HG03457 (cell line): ENCODE measurements around the gene PRR4.

ENCODE experiments used
- ATAC-seq: cut with Tn5 transposase; IDR thresholded peaks from one replicate; pipeline ENCODE4 v1.9.1; 2021; ENCODE audit warnings: moderate number of reproducible peaks; ENCODE audit not compliant: unreplicated experiment

PRR4 gene, protein sequence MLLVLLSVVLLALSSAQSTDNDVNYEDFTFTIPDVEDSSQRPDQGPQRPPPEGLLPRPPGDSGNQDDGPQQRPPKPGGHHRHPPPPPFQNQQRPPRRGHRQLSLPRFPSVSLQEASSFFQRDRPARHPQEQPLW

DNA sequence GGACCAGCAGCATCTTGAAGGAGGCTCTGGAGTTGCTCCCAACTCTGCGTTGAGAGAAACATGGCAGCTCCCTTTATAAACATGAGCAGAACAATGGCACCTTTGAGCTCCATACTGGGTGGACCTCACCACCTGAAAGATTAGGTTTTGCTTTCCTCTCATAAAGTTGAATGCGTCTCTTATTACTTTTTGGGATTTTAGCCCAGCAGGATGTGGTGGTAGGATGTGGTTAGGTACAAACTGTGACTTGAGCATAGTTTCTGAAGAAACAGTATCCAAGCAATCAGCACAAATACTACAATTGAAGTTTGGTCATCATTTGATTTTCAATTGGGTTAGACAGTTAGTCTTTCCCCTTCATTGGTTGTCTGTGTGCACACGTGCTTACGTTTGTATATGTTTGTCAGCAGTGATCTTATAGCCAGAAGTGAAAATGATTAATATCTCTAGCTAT is at the start of gene PRR4:
Gene PRR4 (minus strand): TSS at position 51 of the 454 bp plus-strand sequence. CDS start 38 bp downstream, at position 13.
- no peak for ATAC-seq

DNA sequence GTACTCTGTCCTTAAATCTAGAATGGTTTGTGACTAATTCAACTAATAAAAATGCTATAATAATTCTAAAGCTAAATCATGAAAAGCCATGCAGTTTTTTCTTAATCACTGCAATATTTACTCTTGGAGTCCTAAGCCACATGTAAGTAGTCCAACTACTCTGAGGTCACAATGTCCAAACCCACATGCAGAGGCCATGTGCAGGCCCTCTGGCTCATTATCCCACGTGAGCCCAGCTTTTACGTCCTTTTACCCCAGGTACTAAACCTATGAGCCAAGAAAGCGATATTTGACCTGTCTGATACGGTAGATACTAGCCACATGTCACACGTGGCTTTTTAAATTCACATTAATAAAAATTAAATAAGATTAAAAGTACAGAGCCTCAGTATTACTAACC is 47.6 kb upstream of the PRR4 start:
- no peak for ATAC-seq

DNA sequence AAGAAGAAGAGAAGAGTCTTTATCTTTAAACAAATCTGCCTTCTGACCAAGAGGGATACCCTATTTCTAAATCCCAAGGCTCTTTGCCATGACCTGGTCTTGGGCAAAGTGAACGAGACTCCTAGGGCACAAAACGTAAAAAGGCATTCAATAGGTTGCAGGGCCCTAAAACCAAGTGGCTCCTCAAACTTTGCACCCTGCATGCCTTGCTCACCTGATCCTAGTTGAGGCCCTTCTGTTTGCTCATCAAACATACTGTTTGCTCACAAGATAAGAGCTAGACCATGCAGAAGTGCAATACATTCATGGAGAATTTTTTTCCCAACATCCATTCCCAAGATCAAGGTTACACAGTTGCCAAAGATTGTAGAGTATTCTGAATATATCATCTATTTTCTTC is 42.7 kb upstream of the PRR4 start:
- ATAC-seq: no peak

DNA sequence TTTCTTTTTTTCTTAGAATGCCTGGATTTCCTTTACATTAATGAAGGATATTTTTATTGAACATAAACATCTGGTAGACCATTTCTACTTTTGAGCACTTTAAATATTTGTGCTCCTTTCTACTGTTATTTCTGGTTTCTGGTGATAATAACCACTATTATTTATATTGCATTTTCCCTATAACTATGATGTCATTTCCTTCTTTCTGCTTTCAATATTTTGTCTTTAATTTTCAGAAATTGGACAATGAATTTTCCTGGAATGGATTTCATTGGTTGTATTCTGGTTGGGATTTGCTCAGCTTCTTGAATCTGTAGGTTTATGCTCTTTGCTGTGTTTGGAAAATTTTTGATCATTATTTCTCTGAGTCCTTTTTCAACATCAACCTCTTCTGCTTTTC is 40.0 kb upstream of the PRR4 start:
- ATAC-seq: no peak

DNA sequence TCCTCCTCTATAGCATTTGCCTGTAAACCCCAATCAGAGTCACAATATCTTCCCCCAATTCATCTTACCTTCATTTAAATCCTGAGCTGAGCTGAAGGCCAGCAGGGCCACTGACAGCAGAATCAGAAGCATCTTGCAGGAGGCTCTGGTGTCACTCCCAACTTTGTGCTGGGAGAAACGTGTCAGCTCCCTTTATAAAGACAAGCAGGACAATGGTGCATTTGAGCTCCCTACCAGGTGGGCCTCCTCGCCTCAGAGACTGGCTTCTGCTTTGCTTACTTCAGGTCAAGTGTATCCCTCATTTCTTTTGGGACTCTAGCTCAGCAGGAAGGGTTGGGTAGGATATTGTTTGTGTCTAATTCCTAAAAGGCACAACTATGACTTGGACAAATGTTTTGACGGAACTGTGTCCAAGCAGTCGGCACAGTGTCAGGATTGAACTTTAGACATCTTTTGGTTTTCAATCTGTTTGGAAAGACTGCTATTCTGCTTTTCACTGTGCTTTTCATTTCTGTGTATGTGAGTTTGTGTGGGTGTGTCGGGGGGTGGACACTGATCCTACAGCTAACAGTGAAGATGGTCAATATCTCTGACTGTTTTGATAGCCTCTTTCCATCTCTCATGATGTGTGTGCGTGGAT is 34.9 kb upstream of the PRR4 start, which contains the start of gene PRH1:
Gene PRH1 (minus strand): TSS at position 170 of the 640 bp plus-strand sequence. CDS start 38 bp downstream, at position 132.
- ATAC-seq: no peak

DNA sequence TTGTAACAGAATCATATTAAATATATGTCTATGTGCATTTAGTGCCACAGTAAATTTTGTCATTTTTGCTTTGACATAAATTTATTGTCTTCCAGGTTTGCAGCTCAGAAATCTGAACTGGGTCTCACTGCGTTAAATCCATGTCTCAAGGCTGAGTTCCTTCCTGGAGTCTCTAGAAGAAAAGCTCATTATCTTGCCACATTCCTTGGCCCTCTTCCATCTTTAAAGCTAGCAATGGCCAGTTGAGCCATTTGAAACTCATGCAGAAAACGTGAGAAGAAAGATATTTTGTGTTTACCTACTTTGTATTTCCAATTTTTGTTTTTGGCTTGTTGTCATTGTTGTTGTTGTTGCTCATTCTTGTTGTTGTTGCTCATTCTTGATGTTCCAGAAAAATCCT is 24.1 kb upstream of the PRR4 start:
- ATAC-seq: no peak

DNA sequence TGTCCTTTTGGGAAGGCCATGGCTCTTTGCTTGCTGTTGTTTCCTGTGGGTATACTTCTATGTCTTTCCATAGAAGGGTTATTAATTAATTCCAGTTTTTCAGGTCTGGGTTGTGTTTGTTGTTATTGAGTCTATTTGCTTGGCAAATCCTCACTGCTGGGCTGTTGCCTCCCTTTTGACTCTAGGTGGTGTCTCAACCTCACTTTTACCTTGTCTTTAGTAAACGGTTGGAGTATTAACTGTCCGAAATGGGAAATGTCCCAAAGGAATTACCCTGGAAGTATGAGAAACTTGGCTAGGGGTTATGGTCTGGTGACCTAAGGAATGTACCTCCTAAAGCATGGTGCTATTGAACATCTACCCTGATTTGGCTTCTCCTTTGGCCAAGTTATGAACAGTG is 18.1 kb upstream of the PRR4 start:
- ATAC-seq: no peak

DNA sequence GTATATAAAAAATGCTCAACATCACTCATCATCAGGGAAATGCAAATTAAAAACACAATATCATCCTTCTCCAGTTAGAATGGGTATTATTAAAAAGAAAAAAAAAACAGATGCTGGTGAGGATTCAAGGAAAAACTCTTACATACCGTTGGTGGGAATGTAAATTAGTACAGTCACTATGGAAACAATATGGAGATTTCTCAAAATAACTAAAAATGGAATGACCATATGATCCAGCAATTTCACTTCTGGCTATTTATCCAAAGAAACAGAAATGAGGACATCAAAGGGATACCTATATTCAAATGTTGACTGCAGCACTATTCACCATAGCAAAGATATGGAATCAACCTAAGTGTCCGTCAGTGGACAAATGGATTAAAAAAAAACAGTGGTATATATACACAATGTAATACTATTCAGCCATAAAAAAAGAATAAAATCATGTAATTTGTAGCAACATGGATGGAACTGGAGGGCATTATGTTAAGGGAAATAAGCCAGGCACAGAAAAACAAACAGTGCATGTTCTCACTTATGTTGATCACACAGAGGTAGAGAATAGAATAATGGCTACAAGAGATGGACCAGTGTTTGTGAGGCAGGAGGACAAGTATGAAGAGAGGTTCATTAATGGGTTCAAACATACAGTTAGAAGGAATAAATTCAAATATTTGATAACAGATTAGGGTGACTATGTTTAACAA is 14.4 kb upstream of the PRR4 start:
- ATAC-seq: no peak

DNA sequence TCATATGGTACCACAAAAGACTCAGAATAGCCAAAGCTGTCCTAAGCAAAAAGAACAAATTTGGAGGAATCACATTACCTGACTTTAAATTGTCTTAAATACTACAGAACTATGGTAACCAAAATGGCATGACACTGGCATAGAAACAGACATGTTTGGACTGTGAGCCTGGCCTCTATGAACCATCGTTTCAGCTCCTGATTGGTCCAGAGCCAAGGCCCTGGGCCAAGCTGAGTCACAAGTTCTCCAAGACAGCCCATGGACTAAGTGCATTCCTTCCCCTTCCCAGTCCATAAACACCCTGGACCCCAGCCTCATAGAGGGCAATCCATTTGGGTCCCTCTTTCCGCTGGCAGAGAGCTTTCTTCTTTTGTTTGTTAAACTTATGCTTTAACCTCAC is 12.1 kb upstream of the PRR4 start:
- ATAC-seq: no peak

DNA sequence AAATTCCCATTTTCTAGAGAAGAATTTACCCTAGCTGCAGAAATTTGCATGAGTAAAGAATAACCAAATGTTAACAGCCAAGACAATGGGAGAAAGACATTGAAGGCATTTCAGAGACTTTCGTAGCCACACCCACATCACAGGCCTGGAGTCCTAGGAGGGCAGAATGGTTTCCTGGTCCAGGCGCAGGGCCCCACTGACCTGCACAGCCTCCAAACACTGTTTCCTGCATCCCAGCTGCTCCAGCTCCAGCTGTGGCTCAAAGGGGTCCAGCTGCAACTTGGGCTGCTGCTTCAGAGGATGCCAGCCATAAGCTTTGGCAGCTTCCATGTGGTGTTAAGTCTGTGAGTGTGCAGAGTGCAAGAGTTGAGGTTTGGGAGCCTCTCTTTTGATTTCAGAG is 6.5 kb upstream of the PRR4 start:
- ATAC-seq: no peak

DNA sequence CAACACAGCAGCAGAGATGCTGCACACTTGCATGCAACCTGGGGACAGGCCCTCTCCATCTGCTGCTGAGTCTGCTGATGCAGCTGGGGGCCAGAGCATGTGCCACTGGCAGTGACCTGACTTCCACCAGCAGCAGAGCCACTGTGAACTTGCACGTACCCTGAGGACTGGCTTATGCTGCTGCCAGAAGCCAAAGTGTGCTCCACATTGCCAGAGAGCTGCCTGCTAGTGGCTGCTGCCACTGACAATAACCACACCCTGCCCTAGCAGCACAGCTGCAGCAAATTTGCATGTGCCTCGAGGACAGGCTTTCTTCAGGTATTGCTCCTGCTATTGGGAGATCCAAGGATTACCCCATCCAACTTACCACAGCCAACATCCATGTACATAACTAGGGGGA is 4.5 kb upstream of the PRR4 start:
- no peak for ATAC-seq

DNA sequence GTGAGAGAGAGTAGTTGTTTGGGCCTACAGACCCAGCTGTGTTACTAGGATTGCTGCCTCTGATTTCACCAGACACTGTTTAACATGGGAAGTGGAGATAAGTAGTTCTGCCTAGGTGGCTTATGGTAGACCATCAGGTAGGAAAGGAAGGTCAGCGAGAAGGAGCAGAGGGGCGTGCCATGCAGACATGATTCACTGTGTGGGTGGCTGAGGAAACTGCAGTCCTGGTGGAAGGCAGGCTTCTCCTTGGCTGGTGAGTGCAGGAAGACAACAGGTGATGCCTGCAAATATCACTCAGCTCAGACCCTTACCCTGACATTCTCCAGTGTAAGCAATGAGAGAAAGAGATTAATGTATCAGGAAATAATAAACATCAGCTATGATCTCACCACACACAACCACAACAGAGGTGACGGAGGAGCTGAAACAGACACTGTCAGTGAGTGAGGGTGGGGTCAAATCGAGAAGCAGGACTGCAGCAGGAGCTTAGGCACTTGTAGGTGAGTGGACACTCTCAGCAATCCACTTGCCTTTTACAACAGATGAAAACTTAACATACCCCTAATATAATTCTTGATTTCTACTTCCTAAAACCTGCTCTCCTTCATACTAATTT is 2.1 kb upstream of the PRR4 start:
- ATAC-seq: no peak

DNA sequence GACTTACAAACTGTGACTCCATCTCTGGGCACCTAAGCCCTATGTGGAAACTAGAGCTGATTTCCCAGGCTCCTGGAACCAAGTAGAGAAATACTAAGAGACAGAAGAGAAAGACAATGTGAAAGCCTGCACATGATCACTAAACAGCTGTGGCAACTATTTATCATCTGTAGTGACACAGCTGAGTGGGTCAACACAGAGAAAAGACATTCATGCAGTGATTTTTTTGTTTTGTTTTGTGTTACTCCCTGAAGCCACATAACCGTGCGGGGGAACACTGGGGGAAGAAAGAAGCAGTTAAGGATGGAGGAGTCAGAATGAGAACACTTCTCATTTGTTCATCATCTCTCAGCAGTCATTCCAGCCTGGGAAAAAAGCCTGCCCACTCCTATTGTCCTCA is 1.5 kb downstream of the PRR4 start:
- ATAC-seq: no peak

DNA sequence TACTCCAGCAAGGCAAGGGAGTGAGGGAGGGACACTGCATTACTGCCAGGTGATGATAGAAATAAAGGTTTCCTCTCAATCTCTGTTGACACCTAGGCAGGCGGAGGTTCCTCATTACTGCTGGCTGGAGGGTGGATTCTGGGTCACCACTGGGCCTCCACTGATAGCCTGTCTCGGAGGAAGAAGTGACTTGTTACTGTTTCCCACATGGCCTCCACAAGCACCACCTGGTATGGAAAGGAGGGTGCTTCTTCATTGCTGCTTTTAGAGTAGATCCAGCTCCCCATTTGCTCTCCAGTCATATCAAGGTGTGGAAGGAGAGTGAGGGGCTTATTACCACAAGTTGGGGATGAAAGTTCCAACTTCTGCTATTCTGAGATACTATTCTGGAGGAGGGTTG is 6.4 kb downstream of the PRR4 start:
- no peak for ATAC-seq

DNA sequence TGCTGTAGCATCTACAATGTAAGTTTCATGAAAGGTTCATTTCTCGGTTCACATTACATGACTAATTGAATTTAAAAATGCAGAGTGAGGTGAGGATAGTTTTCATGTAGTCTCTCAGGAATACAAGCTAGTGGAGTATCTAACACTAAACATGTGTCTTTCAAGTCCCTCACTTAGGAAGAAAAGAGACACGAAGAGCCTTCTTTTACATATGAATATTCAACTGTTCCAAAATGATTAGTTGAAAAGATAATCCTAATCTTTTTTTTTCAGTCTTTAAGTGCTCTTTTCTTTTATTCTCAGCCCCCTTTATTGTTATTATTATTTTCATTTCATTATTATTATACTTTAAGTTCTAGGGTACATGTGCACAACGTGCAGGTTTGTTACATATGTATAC is 10.8 kb downstream of the PRR4 start:
- ATAC-seq: no peak

DNA sequence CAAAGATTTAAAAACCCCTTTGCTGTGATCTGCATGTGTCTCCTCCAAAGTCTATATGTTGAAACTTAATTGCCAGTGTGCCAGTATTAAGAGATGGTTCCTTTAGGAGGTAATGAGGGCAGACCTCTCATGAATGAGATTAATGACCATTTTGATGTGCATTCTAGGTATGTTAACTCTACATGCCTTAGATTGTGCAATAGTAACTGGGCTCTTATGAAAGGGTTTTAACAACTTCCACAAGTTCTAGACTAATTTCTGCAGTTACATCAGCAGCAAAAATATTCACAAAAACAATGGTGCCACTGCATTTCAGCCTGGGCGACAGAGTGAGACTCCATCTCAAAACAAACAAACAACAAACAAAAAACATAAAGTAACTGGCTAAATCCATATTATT is 19.3 kb downstream of the PRR4 start:
- ATAC-seq: no peak

DNA sequence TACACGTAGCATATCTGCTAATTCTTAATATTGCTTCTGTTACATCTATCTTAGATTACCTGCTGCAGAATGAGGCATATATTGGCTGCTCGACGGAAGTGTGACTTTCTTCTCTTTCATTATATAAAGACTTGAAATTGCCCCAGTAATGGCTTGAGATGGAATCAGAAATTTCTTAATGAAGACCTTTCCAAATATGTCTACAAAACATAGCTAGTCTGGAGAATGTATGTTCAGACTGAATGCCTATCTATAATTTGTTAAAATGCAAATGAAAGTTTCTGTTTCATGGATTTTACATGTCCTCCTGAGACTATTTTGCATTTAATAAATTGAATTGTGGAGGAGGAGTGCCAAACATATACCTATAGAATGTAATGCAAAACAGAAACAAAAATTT is 23.0 kb downstream of the PRR4 start, which contains the start of gene TAS2R10:
Gene TAS2R10 (minus strand): TSS at position 101 of the 400 bp plus-strand sequence. CDS start 89 bp downstream, at position 12.
- no peak for ATAC-seq

DNA sequence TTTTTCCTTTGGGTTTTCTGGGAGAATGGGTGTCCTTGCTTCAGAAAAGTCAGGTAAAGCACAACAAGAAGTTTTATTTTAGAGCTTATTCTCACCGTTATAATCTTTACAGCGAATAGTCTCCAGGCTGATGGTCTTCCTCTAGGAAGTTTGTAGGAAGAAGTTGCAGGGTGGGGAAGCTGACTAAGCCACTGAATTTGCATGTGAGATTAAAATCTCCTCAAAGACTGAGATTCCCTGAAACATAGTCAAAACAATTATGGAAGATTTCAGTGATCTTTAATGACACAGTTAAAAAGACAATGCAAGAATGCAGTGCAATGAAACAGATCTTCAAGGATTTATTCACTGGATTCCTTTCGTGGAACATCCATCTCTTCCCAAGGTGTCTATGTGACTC is 24.3 kb downstream of the PRR4 start:
- ATAC-seq: no peak

DNA sequence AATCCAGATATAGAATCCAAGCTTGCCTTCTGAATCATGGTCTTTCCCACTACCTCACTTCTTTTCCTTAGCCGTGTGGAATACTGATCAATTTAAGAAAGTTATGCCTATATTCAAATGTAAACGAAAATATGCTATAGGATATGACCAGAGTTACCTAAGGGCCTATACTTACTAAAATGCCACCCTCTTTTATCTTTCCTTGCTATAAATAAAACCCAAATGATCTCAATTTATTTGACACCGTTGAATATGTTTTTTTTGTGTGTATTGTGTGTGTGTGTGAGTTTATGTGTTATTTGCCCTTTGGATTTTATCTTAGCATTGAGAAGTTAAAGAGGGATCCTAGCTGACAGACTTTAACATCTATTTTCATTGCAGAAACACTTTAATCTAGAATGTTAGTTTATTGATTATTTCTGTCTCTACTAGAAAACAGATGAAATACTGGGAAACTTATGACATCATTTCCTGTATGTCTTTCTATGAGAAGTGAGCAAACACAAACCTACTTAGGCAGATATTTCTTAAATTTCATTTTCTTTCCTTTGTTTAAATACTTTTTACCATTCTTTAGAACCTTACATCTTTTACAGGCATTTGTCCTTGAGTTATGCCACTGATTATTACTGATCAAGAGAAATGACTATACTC is 37.3 kb downstream of the PRR4 start:
- no peak for ATAC-seq

DNA sequence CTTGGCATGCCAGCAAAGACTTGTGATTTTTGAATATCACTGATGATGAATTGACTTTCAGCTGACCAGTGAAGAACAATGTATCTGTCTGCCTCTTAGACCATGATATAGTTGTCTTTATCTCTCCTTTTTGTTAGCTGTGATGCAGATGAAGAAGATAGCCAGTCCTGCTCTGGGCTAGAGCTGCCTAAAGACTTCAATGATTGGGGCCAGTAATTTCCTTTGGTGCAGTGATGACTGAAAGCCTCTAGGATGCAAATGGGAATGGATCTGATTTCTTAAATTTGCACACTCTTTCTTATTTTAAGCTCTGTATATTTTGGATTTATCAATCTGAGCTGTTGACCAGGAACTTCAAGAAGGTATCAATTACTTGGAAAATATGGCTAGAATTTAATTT is 39.2 kb downstream of the PRR4 start, which contains the start of gene TAS2R9:
Gene TAS2R9 (minus strand): TSS at position 101 of the 400 bp plus-strand sequence. CDS start 93 bp downstream, at position 8.
- ATAC-seq: no peak

DNA sequence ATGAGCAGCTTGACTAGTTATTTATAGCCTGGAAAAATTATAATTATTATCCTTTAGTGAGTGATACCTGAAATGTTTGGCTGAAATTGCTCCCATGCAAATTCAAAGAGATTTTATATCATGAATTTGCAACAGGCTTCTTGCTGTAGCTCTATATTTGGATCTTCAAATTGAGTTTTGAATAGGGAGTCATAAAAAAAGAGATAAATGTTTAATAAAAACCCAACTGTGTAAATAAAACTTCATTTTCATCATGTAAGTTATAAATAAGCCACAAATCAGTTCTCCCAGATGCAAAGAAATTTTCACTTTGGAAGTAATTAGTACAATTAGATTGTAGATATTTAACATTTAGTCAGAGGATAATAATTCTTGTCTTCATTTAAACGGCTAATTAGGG is 42.1 kb downstream of the PRR4 start, which contains the start of gene TAS2R8:
Gene TAS2R8 (minus strand): TSS at position 101 of the 400 bp plus-strand sequence. CDS start 306 bp downstream, outside the sequence.
- no peak for ATAC-seq
